Hepatocyte (in vitro differentiated cells): ENCODE data around the gene HES1. TPM values are rescaled to one million over a fixed set of nuclear protein-coding genes. Genes with fewer than 3 reads are reported as not detected.
"Not testable (repeated sequence)": the region's sequence is repeated elsewhere in the genome, so short reads cannot be mapped to it uniquely, and the experiment has no call there.

Source experiments
- DNase-seq: peaks from one replicate; pipeline ENCODE4 v3.0.0-alpha.2; 2016; ENCODE audit warnings: low spot score
- H2AFZ ChIP-seq: fragments of 200-600 bp; sonication (generic); 2 replicates; pipeline ENCODE4 v1.6.0; 2016; ENCODE audit warnings: antibody characterized with exemption, mild to moderate bottlenecking
- H3K27ac ChIP-seq: fragments of 200-600 bp; sonication (generic); 2 replicates; pipeline ENCODE4 v1.5.1; 2016; ENCODE audit warnings: mild to moderate bottlenecking
- H3K27me3 ChIP-seq: fragments of 200-600 bp; sonication (generic); 2 replicates; pipeline ENCODE4 v1.6.1; 2016
- H3K36me3 ChIP-seq: fragments of 200-600 bp; sonication (generic); replicated peaks from 2 replicates; pipeline ENCODE4 v1.5.1; 2016; ENCODE audit warnings: low read depth; ENCODE audit not compliant: insufficient read depth
- H3K4me1 ChIP-seq: fragments of 200-600 bp; sonication (generic); 2 replicates; pipeline ENCODE4 v1.5.1; 2016; ENCODE audit warnings: mild to moderate bottlenecking, moderate library complexity; ENCODE audit not compliant: insufficient read depth
- H3K4me2 ChIP-seq: fragments of 200-600 bp; sonication (generic); 2 replicates; pipeline ENCODE4 v1.6.0; 2016
- H3K4me3 ChIP-seq: fragments of 200-600 bp; sonication (generic); 2 replicates; pipeline ENCODE4 v1.5.1; 2016; ENCODE audit warnings: mild to moderate bottlenecking
- H3K79me2 ChIP-seq: fragments of 200-600 bp; sonication (generic); 2 replicates; pipeline ENCODE4 v1.6.0; 2017; ENCODE audit warnings: mild to moderate bottlenecking
- H3K9me2 ChIP-seq: fragments of 200-600 bp; sonication (generic); replicated peaks from 2 replicates; pipeline ENCODE4 v1.6.0; 2017; ENCODE audit warnings: mild to moderate bottlenecking; ENCODE audit not compliant: insufficient read depth
- H3K9me3 ChIP-seq: fragments of 200-600 bp; sonication (generic); 2 replicates; pipeline ENCODE4 v1.5.1; 2016; ENCODE audit warnings: low read depth, mild to moderate bottlenecking
- H4K20me1 ChIP-seq: fragments of 200-600 bp; sonication (generic); 2 replicates; pipeline ENCODE4 v1.6.0; 2016; ENCODE audit warnings: mild to moderate bottlenecking; ENCODE audit not compliant: insufficient read depth, poor library complexity, severe bottlenecking
- EZH2 ChIP-seq: fragments of 200-600 bp; sonication (generic); IDR thresholded peaks from 2 replicates; pipeline ENCODE4 v1.6.1; 2016; ENCODE audit warnings: antibody characterized with exemption, mild to moderate bottlenecking, borderline replicate concordance
- EZH2phosphoT487 ChIP-seq: fragments of 200-600 bp; sonication (generic); IDR thresholded peaks from one replicate; pipeline ENCODE4 v1.6.1; 2018; ENCODE audit warnings: antibody characterized with exemption, mild to moderate bottlenecking, low read depth, moderate library complexity; ENCODE audit not compliant: unreplicated experiment, severe bottlenecking
- WGBS: methylation state at CpG from one replicate; pipeline ENCODE4 v1.1.6; 2016; ENCODE audit warnings: low lambda C conversion rate; ENCODE audit errors: missing lambda C conversion rate; 5-methylcytosine and 5-hydroxymethylcytosine counted together
- polyA plus RNA-seq: library from polyadenylated mRNA; unstranded; fragments of >200 nt; fragmentation: Nextera tagmentation; extraction: Ambion mirVana; gene quantifications from 2 replicates; pipeline ENCODE4 v1.2.1, GENCODE V29; 2016
- total RNA-seq: library from RNA; depleted of rRNA; stranded (reverse); fragments of >200 nt; gene quantifications from 2 replicates; pipeline ENCODE4 v1.2.3, GENCODE V29; 2014
- TF ChIP-seq, protein P1 (sequence below): fragments of 200-600 bp; sonication (generic); IDR thresholded peaks from 2 replicates; pipeline ENCODE4 v1.5.1; 2016; ENCODE audit warnings: antibody characterized with exemption, mild to moderate bottlenecking; ENCODE audit not compliant: poor library complexity

The HES1 gene
- total and polyA plus RNA-seq, 2 experiments from 2014 or later: 131 to 136 TPM

DNA sequence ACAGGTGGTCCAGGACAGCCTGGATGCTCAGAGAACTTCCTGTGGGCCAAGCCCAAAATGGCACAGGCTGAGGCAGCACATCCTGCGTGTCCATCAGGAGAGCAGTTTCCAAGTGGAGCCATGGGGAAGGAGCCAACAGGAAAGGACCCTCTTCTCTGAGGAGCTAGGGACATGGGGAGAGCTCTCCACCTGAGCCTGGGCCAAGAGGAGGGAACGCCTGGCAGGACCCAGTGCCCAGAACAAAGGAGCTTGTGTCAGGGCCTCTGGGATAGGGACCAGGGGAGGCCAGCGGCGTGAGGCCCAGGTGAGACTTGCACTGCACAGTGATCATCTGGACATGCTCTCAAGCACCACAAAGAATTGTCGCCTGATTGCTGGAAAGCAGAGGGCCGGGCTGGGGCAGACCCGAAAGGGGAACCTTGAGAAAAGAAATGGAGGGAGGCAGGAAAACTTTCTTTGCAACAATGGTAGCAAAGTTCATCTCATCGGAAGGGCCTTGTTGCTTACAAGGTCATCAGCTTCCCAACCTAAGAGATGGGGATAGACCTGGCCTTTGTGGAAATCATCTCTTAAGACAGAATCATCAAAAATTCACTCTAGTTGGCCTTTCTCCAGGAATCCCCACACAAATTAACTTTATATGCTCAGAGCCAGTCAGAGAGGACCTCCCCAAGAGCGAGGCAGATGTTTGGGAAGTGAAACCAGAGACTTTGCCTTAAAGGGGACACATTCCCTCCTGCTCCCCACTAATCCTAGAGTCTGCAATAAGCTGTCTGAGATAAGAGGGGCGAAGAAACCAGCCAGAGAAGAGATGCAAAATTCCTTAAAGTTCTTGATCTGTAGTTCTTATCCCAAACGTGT, 47.7 kb upstream of the HES1 start:
- WGBS: 87% methylated on average over 11 of the region's 11 CpGs
- H3K27ac ChIP-seq: no peak overlapping the region
- no peak overlapping the region for H3K4me3 ChIP-seq
- no peaks in the 10 kb centered on the region for H3K27me3 ChIP-seq
- H3K9me3 ChIP-seq: no peaks in the 10 kb centered on the region
- no peaks in the 10 kb centered on the region for H3K9me2 ChIP-seq
- H3K79me2 ChIP-seq: no peaks in the 10 kb centered on the region
- no peak overlapping the region for H3K4me2 ChIP-seq
- TF ChIP-seq EZH2phosphoT487 (no peak), EZH2 (no peak)
- TF ChIP-seq, protein P1, sequence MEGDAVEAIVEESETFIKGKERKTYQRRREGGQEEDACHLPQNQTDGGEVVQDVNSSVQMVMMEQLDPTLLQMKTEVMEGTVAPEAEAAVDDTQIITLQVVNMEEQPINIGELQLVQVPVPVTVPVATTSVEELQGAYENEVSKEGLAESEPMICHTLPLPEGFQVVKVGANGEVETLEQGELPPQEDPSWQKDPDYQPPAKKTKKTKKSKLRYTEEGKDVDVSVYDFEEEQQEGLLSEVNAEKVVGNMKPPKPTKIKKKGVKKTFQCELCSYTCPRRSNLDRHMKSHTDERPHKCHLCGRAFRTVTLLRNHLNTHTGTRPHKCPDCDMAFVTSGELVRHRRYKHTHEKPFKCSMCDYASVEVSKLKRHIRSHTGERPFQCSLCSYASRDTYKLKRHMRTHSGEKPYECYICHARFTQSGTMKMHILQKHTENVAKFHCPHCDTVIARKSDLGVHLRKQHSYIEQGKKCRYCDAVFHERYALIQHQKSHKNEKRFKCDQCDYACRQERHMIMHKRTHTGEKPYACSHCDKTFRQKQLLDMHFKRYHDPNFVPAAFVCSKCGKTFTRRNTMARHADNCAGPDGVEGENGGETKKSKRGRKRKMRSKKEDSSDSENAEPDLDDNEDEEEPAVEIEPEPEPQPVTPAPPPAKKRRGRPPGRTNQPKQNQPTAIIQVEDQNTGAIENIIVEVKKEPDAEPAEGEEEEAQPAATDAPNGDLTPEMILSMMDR: no peak
- H4K20me1 ChIP-seq: no peaks in the 10 kb centered on the region
- no peak for DNase-seq
- H3K36me3 ChIP-seq: no peaks in the 10 kb centered on the region
- no peak overlapping the region for H2AFZ ChIP-seq
- peaks cover 18% of the 10 kb centered on the region for H3K4me1 ChIP-seq

DNA sequence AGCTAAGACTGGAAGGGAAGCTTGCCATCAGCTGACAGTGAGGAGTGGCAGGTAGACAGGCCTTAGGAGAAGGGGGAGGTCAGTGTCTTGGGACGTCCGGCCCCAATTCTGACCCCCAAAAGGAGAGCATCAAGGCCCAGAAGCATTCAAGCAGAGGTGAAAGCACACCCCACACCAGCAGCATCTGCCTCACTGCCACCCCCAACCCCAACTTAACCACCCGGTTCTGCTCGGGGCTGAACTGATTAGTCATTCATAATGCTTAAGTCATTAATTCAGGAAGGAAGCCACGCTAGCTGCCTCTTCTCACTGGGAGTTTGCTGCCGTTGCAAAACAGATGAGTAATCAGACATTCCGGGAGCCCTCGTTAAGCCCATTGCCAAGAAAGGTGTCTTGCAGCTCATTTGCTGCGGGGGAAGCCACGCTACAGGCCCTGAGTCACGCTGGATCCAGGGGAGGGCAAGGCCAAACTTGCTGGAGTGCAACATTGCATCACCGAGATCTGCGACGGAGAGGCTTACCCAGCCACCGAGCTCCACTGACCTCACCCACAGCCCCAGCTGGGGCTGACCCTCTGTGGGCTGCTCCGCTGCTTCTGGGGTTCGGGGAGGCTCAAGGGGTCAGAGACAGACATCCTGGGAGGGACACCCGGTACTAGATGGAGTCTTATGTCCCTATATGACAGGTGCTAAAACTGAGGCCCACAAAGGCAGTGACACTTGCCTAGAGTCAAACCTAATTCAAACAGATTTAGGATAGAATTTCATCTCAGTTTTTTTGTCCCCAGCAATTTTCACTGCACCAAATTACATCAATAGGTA, 46.4 kb upstream of the HES1 start:
- H3K4me3 ChIP-seq: no peak overlapping the region
- DNase-seq: peak; percentile 87
- no peaks in the 10 kb centered on the region for H3K27me3 ChIP-seq
- TF ChIP-seq EZH2 (no peak), EZH2phosphoT487 (no peak)
- TF ChIP-seq, protein P1: no peak
- peaks cover 18% of the 10 kb centered on the region for H3K4me1 ChIP-seq
- H2AFZ ChIP-seq: no peak overlapping the region
- H3K9me2 ChIP-seq: no peaks in the 10 kb centered on the region
- H3K27ac ChIP-seq: peak overlapping the region; percentile 75
- no peaks in the 10 kb centered on the region for H3K36me3 ChIP-seq
- no peak overlapping the region for H3K4me2 ChIP-seq
- WGBS: 53% methylated on average over 18 of the region's 18 CpGs
- no peaks in the 10 kb centered on the region for H3K9me3 ChIP-seq
- H4K20me1 ChIP-seq: no peaks in the 10 kb centered on the region
- no peaks in the 10 kb centered on the region for H3K79me2 ChIP-seq

DNA sequence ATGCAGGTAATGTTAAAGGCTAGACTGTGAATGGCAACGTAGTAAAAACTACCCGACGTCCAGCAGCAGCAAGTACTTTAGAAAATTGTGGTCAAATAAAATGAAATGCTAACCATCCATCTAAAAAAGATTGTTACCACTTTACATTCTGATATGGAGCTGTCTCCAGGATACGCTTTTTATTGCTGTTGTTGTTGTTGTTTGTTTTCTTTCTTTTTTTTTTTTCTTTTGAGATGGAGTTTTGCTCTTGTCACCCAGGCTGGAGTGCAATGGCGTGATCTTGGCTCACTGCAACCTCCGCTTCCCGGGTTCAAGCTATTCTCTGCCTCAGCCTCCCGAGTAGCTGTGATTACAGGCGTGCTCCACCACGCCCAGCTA, 45.8 kb upstream of the HES1 start:
- H3K4me2 ChIP-seq, H3K79me2 ChIP-seq, H4K20me1 ChIP-seq, H3K36me3 ChIP-seq, H3K9me3 ChIP-seq, DNase-seq, H2AFZ ChIP-seq, H3K27me3 ChIP-seq, H3K4me3 ChIP-seq, H3K9me2 ChIP-seq: not testable (repeated sequence)
- 94% methylated on average over 10 of the region's 10 CpGs for WGBS
- Histone ChIP-seq H3K27ac (peak overlapping the region; percentile 75), H3K4me1 (peaks cover 18% of the 10 kb centered on the region)

DNA sequence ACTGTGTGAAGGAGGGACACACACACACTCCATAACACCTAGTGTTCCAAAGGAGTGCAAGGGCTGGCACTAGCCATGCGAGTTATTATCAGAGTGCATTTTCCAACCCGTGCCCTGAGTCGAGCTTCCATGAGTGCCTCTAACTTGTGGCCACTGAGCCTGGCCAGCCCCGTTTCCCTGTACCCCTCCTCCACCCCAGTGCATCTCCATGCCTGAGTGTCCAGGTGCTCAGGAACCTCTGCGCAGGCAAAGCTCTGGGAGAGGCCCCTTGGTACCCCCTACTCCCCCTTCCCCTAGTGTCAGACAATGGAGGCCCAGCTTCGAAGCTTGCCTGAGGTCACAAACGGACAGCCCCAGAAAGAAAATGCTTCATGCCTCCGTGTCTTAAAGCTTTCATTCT, 45.2 kb upstream of the HES1 start:
- Histone ChIP-seq H3K4me1 (peaks cover 18% of the 10 kb centered on the region), H3K4me2 (no peak overlapping the region), H3K79me2 (no peaks in the 10 kb centered on the region), H2AFZ (no peak overlapping the region), H3K27ac (no peak overlapping the region), H3K9me2 (no peaks in the 10 kb centered on the region), H3K36me3 (no peaks in the 10 kb centered on the region), H3K9me3 (no peaks in the 10 kb centered on the region), H4K20me1 (no peaks in the 10 kb centered on the region), H3K27me3 (no peaks in the 10 kb centered on the region), H3K4me3 (no peak overlapping the region)
- TF ChIP-seq, protein P1: no peak
- TF ChIP-seq EZH2 (no peak), EZH2phosphoT487 (no peak)
- 89% methylated on average over 7 of the region's 8 CpGs for WGBS
- no peak for DNase-seq
